Sigmoid colon (tissue), 7 donors: ENCODE results near the gene TNS1. TPM values are rescaled to one million over a fixed set of nuclear protein-coding genes. Genes with fewer than 3 reads are reported as not detected.

Experiments
- DNase-seq: peaks from one replicate; pipeline ENCODE4 v3.0.0-alpha.2; 2019
- H3K27ac ChIP-seq, 4 donors: fragments of 200-600 bp; sonication (generic); one replicate each; pipeline ENCODE4 v1.5.1; 2016 to 2019; ENCODE audit warnings: mild to moderate bottlenecking in 1 of 4
- H3K27me3 ChIP-seq, 3 donors: fragments of 200-600 bp; sonication (generic); one replicate each; pipeline ENCODE4 v1.5.1; 2019; ENCODE audit warnings: mild to moderate bottlenecking in 1 of 3
- H3K36me3 ChIP-seq, 4 donors: fragments of 200-600 bp; sonication (generic); one replicate each; pipeline ENCODE4 v1.5.1; 2016 to 2019
- H3K4me1 ChIP-seq, 4 donors: fragments of 200-600 bp; sonication (generic); one replicate each; pipeline ENCODE4 v1.5.1; 2017 to 2019
- H3K4me3 ChIP-seq, 4 donors: fragments of 200-600 bp; sonication (generic); one replicate each; pipeline ENCODE4 v1.5.1; 2017 to 2019; ENCODE audit warnings: mild to moderate bottlenecking in 2 of 4, moderate library complexity in 1 of 4
- H3K9me3 ChIP-seq, 4 donors: fragments of 200-600 bp in 3 of 4; sonication (generic) in 3 of 4; one replicate each; pipeline versions ENCODE4 v1.5.1 to v1.6.1; 2013 to 2019
- EP300 ChIP-seq, 4 donors: sonication (generic); formaldehyde crosslinking; IDR thresholded peaks; one replicate each; pipeline ENCODE4 v1.6.1; 2017; ENCODE audit warnings: antibody characterized with exemption in 4 of 4
- POLR2A ChIP-seq, 2 donors: fragments of 450-650 bp; IDR thresholded peaks; one replicate each; pipeline ENCODE4 v1.6.1; 2016; ENCODE audit warnings: antibody characterized with exemption in 2 of 2, mild to moderate bottlenecking in 2 of 2, moderate library complexity in 2 of 2
- POLR2AphosphoS5 ChIP-seq, 4 donors: sonication (generic); formaldehyde crosslinking; IDR thresholded peaks; one replicate each; pipeline ENCODE4 v1.6.1; 2017; ENCODE audit warnings: antibody characterized with exemption in 4 of 4
- WGBS, 2 donors: extraction: QIAGEN DNeasy Blood & Tissue Kit; methylation state at CpG; one replicate each; pipeline ENCODE4 v1.1.7; 2013; 5-methylcytosine and 5-hydroxymethylcytosine counted together
- intact Hi-C: fragments of 100-400 bp; cut with DNase I; formaldehyde crosslinking; loops from one replicate; pipeline ENCODE4 v1.15.1; 2023
- polyA plus RNA-seq, 3 donors: library from polyadenylated mRNA; stranded (reverse); fragments of 200-250 nt; gene quantifications; one replicate each; pipeline ENCODE4 v1.2.3, GENCODE V29; 2013
- total RNA-seq, 4 donors: library from RNA; depleted of rRNA; stranded (reverse); fragments of >200 nt; gene quantifications; one replicate each; pipeline ENCODE4 v1.1.0, GENCODE V29; 2016
- TF ChIP-seq, protein P1 (sequence below), 4 experiments: fragments of 450-650 bp in 3 of 4; fragments of 200-600 bp in 1 of 4; IDR thresholded peaks; one replicate each; pipeline ENCODE4 v1.5.1; 2016 to 2019; ENCODE audit warnings: antibody characterized with exemption in 4 of 4, mild to moderate bottlenecking in 3 of 4, moderate library complexity in 2 of 4
- donor health status: healthy with polysubstance abuse.
- donor health status: Bipolar disorder and iron deficiency.
- donor health status: healthy.

TNS1 gene
- total and polyA plus RNA-seq, 7 donors, result 3.7 to 1,607 (median 444) TPM

DNA sequence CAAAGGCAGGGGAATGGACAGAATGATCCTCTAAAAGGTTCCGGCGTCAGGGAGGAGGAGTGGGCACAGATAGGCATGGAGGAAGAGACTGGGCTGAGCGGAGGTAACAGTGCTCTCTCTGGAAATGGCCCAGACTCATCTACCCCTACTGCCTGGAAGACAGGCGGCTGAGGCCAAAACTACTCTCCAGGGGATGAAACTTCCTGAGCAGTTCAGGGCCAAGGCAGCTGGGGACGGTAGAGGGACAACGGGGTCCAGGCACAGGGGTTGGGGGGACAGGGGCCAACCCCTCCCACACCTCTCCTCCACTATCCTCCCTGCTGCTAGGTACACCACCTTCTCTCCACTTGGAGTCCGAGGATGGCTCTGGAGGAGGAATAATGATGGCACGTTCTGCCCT is 94.3 kb downstream of the TNS1 start:
- Histone ChIP-seq H3K4me3 (no peak overlapping the region), H3K27ac (peak overlapping the region; percentile 94 to 98 (median 98)), H3K4me1 (peaks cover 0 to 100% (median 100%) of the 10 kb centered on the region in 4 donors), H3K27me3 (no peaks in the 10 kb centered on the region), H3K9me3 (no peaks in the 10 kb centered on the region), H3K36me3 (peaks cover 0 to 20% (median 12%) of the 10 kb centered on the region in 4 donors)
- no peak for DNase-seq
- intact Hi-C loops, result no loop called here
- TF ChIP-seq POLR2AphosphoS5 (IDR thresholded peaks at IDR 0.05) (peak in 1 of 4 donors; percentile 13), POLR2A (IDR thresholded peaks at IDR 0.05) (no peak)
- WGBS, 2 donors, result 79 to 87% methylated on average over 8 of the region's 8 CpGs

DNA sequence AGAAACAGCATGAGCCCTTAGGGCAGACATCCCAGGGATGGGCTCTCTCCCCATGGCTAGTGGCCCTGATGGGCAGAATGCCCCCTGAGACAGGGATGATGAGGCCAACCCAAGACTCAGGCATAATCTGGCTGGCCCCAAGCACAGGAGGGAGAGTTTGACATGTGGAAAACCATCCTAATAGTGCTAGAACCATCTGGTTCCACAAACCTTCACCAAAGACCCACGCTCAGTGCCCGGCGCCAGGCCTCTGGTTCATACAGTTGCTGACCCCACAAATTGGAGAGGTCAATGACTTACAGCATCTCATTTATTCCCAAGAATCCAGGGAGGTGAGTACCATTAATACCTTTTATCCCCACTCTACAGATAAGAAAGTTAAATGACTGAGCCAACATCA is 95.5 kb downstream of the TNS1 start:
- Histone ChIP-seq H3K9me3 (no peaks in the 10 kb centered on the region), H3K27ac (peak overlapping the region; percentile 94 to 98 (median 98)), H3K4me1 (peaks cover 0 to 100% (median 100%) of the 10 kb centered on the region in 4 donors), H3K36me3 (peaks cover 0 to 20% (median 12%) of the 10 kb centered on the region in 4 donors), H3K4me3 (no peak overlapping the region), H3K27me3 (no peaks in the 10 kb centered on the region)
- 94 to 98% methylated on average over 3 of the region's 3 CpGs for WGBS, 2 donors
- intact Hi-C loops, result no loop called here
- TF ChIP-seq, protein P1, sequence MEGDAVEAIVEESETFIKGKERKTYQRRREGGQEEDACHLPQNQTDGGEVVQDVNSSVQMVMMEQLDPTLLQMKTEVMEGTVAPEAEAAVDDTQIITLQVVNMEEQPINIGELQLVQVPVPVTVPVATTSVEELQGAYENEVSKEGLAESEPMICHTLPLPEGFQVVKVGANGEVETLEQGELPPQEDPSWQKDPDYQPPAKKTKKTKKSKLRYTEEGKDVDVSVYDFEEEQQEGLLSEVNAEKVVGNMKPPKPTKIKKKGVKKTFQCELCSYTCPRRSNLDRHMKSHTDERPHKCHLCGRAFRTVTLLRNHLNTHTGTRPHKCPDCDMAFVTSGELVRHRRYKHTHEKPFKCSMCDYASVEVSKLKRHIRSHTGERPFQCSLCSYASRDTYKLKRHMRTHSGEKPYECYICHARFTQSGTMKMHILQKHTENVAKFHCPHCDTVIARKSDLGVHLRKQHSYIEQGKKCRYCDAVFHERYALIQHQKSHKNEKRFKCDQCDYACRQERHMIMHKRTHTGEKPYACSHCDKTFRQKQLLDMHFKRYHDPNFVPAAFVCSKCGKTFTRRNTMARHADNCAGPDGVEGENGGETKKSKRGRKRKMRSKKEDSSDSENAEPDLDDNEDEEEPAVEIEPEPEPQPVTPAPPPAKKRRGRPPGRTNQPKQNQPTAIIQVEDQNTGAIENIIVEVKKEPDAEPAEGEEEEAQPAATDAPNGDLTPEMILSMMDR (IDR thresholded peaks at IDR 0.05), result no peak
- TF ChIP-seq POLR2A (IDR thresholded peaks at IDR 0.05) (no peak), POLR2AphosphoS5 (IDR thresholded peaks at IDR 0.05) (no peak), EP300 (IDR thresholded peaks at IDR 0.05) (no peak)
- DNase-seq, result no peak

DNA sequence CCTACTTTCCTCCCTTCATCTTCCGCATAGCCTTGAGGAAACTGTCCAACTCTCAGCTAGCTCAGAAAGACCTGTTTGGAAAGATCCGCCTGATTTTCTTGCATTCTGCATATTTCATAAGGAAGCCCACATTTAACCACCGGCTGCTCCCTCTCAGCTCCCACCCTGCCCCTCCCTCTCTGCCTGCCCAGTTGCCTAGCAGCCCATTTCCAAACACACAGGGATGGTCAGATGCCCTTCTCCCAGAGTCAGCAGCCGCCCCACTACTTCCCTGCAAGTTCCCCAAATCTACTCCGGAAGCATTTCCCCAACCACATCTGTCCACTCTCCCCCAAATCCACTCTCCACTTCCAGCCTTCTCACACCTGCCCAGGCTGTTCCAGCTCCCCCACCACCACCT is 96.0 kb downstream of the TNS1 start:
- no peak overlapping the region for H3K4me3 ChIP-seq
- peaks cover 0 to 20% (median 12%) of the 10 kb centered on the region in 4 donors for H3K36me3 ChIP-seq
- H3K27ac ChIP-seq, result peak overlapping the region; percentile 94 to 98 (median 98)
- H3K27me3 ChIP-seq, result no peaks in the 10 kb centered on the region
- no peaks in the 10 kb centered on the region for H3K9me3 ChIP-seq
- DNase-seq, result peak; percentile 87
- TF ChIP-seq POLR2AphosphoS5 (IDR thresholded peaks at IDR 0.05) (peak in 1 of 4 donors; percentile 27), EP300 (IDR thresholded peaks at IDR 0.05) (no peak)
- WGBS, 2 donors, result 46 to 76% methylated on average over 5 of the region's 5 CpGs
- intact Hi-C loops, result no loop called here
- H3K4me1 ChIP-seq, result peaks cover 0 to 100% (median 100%) of the 10 kb centered on the region in 4 donors

DNA sequence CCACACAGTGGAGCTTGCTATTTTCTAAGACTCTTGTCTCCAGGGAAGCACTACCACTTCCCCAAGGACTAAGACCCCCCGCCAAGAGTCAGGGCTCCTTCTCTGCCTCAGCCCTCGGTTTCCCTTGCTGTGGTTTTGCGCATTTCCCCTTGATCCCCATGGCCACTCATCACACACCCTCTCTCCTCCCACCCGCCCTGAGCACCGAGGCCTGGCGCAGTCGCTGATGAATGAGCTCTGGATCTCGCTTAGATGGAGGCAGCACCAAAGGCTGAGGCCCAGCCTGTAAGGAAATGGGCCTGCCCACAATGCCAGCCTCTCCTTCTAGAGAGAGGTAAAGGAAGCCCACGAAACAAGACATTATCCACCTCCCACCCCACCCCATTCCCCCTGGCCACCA is 96.9 kb downstream of the TNS1 start:
- H3K36me3 ChIP-seq, result peaks cover 0 to 29% (median 17%) of the 10 kb centered on the region in 4 donors
- intact Hi-C loops, result no loop called here
- WGBS, 2 donors, result 43 to 87% methylated on average over 9 of the region's 9 CpGs

DNA sequence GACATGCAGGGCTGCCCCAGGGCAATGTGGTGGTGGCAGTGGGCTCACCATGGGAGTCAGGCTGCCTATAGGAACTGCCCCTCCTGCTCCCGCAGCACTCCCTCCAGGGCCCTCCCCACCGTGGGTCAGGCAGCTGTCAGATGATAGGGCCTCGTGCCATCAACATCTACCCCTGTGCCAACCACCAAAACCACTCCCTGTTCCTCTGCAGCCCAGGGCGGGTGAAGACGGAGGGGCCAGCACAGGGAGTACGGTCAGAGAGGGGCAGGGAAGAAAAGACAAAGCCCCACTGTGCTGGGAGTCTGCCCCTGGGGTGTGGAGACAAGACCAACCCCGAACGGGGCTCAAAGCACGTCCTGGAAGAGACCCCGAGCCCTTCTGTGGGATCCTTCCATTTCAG is 97.4 kb downstream of the TNS1 start:
- TF ChIP-seq POLR2A (IDR thresholded peaks at IDR 0.05) (no peak), POLR2AphosphoS5 (IDR thresholded peaks at IDR 0.05) (peak in 3 of 4 donors; percentile 19 to 65 (median 38))
- Histone ChIP-seq H3K27ac (peak overlapping the region; percentile 94 to 98 (median 98)), H3K9me3 (no peaks in the 10 kb centered on the region), H3K27me3 (no peaks in the 10 kb centered on the region), H3K4me1 (peaks cover 0 to 100% (median 100%) of the 10 kb centered on the region in 4 donors), H3K36me3 (peaks cover 0 to 34% (median 21%) of the 10 kb centered on the region in 4 donors), H3K4me3 (peak overlapping the region in 2 of 4 donors; percentile 16)
- WGBS, 2 donors, result 35 to 67% methylated on average over 10 of the region's 10 CpGs
- intact Hi-C loops, result no loop called here
- DNase-seq, result peak; percentile 91

More for the DNA sequence above, 96.9 kb downstream of the TNS1 start:
- DNase-seq, result no peak
- Histone ChIP-seq H3K27me3 (no peaks in the 10 kb centered on the region), H3K9me3 (no peaks in the 10 kb centered on the region), H3K4me1 (peaks cover 0 to 100% (median 100%) of the 10 kb centered on the region in 4 donors), H3K4me3 (peak overlapping the region in 1 of 4 donors; percentile 16), H3K27ac (peak overlapping the region; percentile 94 to 98 (median 98))
- TF ChIP-seq EP300 (IDR thresholded peaks at IDR 0.05) (no peak), POLR2AphosphoS5 (IDR thresholded peaks at IDR 0.05) (peak in 1 of 4 donors; percentile 11), POLR2A (IDR thresholded peaks at IDR 0.05) (no peak)
- TF ChIP-seq, protein P1 (IDR thresholded peaks at IDR 0.05), result no peak

DNA sequence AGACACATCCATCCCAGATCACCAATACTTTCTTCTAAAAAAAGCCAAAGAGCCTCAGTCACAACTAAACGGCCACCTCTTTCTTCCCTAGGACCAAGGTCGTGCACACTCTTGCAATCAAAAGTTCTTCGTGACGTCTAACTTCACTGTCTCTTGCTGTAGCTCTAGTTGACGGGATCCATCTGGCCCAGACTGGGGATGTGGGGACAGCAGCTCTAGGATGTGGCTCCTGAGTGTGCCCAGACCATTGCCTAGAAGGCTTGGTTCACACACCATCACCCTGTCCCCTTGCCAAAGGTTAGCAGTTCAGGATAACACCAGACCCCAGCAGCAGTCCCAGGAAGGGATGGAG is 98.2 kb downstream of the TNS1 start:
- peaks cover 0 to 100% (median 100%) of the 10 kb centered on the region in 4 donors for H3K4me1 ChIP-seq
- peak overlapping the region in 1 of 4 donors; percentile 16 for H3K4me3 ChIP-seq
- intact Hi-C loops, result no loop called here
- TF ChIP-seq EP300 (IDR thresholded peaks at IDR 0.05) (no peak), POLR2AphosphoS5 (IDR thresholded peaks at IDR 0.05) (no peak), POLR2A (IDR thresholded peaks at IDR 0.05) (no peak)
- TF ChIP-seq, protein P1 (IDR thresholded peaks at IDR 0.05), result no peak
- peaks cover 0 to 42% (median 27%) of the 10 kb centered on the region in 4 donors for H3K36me3 ChIP-seq
- no peaks in the 10 kb centered on the region for H3K9me3 ChIP-seq
- peak overlapping the region; percentile 94 to 98 (median 98) for H3K27ac ChIP-seq
- H3K27me3 ChIP-seq, result no peaks in the 10 kb centered on the region
- WGBS, 2 donors, result 74 to 76% methylated on average over 5 of the region's 5 CpGs
- DNase-seq, result no peak
